ENCODE measurements around the gene CTBP2.

- TF ChIP-seq REST (IDR thresholded peaks at IDR 0.05; ENCODE audit: insufficient read depth in 1 of 2, low read depth in 2 of 2, low read length in 1 of 2) (no peak), CTCF (IDR thresholded peaks at IDR 0.05) (no peak), POLR2AphosphoS5 (IDR thresholded peaks at IDR 0.05; ENCODE audit: low read depth, low read length) (no peak), TCF7L2 (IDR thresholded peaks at IDR 0.05; ENCODE audit: low read depth, low read length) (no peak), SIN3A (IDR thresholded peaks at IDR 0.05; ENCODE audit: borderline replicate concordance, insufficient read depth, low read depth, low read length) (no peak)
Measured at GRCh38 chr10:125169915-125170314, 9.6 kb upstream of the CTBP2 start.

All from Panc1 (cell line).